Activated CD8-positive, alpha-beta T cell treated with anti-CD3 and anti-CD28 coated beads for 36 hours (primary cell): ENCODE measurements around the gene LRIF1. TPM values are rescaled to one million over a fixed set of nuclear protein-coding genes. Genes with fewer than 3 reads are reported as not detected.

Source experiments
- ATAC-seq: fragments of 200-7000 bp; cut with Tn5 transposase; one replicate; pipeline ENCODE4 v1.10.0; 2021; ENCODE audit warnings: mild to moderate bottlenecking, moderate library complexity
- CTCF ChIA-PET: fragments of 350-600 bp; sonication (Branson Sonifier 250); formaldehyde crosslinking; loops from one replicate; lab custom pipeline; 2021; ENCODE audit warnings: antibody characterized with exemption; lab: Charles Lee
- POLR2A ChIA-PET: fragments of 350-600 bp; sonication (Branson Sonifier 250); formaldehyde crosslinking; loops from one replicate; lab custom pipeline; 2021; ENCODE audit warnings: antibody characterized with exemption; lab: Charles Lee
- DNase-seq: peaks from one replicate; pipeline ENCODE4 v3.0.0-alpha.2; 2020
- H3K27ac Mint-ChIP-seq: one replicate; pipeline ENCODE4 v1.8.0; 2021; ENCODE audit warnings: mild to moderate bottlenecking, mixed read lengths
- H3K27me3 Mint-ChIP-seq: one replicate; pipeline ENCODE4 v1.8.0; 2021; ENCODE audit warnings: mixed read lengths
- H3K36me3 Mint-ChIP-seq: one replicate; pipeline ENCODE4 v1.8.0; 2021; ENCODE audit warnings: low read depth, mixed read lengths
- H3K4me1 Mint-ChIP-seq: one replicate; pipeline ENCODE4 v1.8.0; 2021; ENCODE audit warnings: low read depth, mixed read lengths
- H3K4me3 Mint-ChIP-seq: one replicate; pipeline ENCODE4 v1.8.0; 2021; ENCODE audit warnings: mild to moderate bottlenecking, moderate library complexity, mixed read lengths
- H3K9me3 Mint-ChIP-seq: one replicate; pipeline ENCODE4 v1.8.0; 2021; ENCODE audit warnings: mixed read lengths
- intact Hi-C: fragments of 100-400 bp; cut with micrococcal nuclease; formaldehyde crosslinking; loops from one replicate; pipeline ENCODE4 v1.10.0; 2022
- total RNA-seq, 2 experiments: library from RNA; stranded (reverse); gene quantifications; one replicate each; pipeline ENCODE4 v1.2.3, GENCODE V29; 2021
- TF ChIP-seq, protein P1 (sequence below): fragments of 200-600 bp; IDR thresholded peaks from one replicate; pipeline ENCODE4 v1.8.0; 2022; ENCODE audit warnings: antibody characterized with exemption, mild to moderate bottlenecking

Gene LRIF1
- total RNA-seq, 2 experiments from 2014 or later = 16.0 to 16.1 TPM

DNA sequence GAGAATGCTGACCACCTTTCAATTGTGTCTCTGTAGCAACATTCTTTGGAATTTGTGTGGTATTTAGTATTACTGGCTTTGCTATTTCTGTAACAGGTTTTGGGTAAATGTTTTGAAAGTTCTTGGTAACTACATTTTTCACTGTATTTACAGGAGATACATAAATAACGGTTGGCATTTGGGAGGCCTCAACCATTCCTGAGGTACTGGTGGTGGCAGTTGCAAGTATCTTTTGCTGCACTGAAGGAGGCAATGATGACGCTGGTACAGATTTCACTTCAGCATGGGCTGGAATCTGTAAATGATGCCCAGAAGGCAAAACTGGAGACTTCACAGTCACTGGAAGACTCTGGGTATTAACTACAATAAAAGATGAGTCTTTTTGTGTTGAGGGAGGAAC is 11.7 kb downstream of the LRIF1 start:
- H3K4me3 Mint-ChIP-seq = no peak overlapping the region
- peaks cover 19% of the 10 kb centered on the region for H3K9me3 Mint-ChIP-seq
- CTCF ChIA-PET = interaction anchor here (1.5 kb wide), 1 partner anchor 78 kb away, joined by 3 read pairs; no protein-coding TSS in a partner anchor
- intact Hi-C loops = no loop called here
- H3K36me3 Mint-ChIP-seq = peaks cover 61% of the 10 kb centered on the region
- H3K4me1 Mint-ChIP-seq = peaks cover 8% of the 10 kb centered on the region
- DNase-seq = no peak
- POLR2A ChIA-PET = no interaction called here
- no peak for ATAC-seq
- TF ChIP-seq, protein P1, sequence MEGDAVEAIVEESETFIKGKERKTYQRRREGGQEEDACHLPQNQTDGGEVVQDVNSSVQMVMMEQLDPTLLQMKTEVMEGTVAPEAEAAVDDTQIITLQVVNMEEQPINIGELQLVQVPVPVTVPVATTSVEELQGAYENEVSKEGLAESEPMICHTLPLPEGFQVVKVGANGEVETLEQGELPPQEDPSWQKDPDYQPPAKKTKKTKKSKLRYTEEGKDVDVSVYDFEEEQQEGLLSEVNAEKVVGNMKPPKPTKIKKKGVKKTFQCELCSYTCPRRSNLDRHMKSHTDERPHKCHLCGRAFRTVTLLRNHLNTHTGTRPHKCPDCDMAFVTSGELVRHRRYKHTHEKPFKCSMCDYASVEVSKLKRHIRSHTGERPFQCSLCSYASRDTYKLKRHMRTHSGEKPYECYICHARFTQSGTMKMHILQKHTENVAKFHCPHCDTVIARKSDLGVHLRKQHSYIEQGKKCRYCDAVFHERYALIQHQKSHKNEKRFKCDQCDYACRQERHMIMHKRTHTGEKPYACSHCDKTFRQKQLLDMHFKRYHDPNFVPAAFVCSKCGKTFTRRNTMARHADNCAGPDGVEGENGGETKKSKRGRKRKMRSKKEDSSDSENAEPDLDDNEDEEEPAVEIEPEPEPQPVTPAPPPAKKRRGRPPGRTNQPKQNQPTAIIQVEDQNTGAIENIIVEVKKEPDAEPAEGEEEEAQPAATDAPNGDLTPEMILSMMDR = no peak
- H3K27me3 Mint-ChIP-seq = no peaks in the 10 kb centered on the region
- H3K27ac Mint-ChIP-seq = no peak overlapping the region

DNA sequence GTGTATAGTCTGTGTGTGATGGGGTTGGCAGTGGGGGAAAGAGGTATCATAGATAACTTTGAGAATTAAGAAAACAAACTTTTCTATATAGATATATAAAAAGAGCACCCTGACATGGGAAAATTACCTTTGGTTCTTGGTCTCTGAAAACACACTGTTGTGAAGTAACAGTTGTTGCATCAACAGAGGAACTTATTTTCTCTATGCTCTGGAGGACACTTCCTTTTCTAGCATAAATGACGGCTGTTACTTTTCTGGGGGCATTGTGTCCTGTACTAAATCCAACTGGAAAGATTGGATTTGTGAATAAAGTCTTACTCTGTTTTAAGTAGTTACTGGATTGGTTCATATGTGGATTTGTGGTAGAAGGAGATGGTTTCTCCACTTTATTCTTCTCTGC is 12.6 kb downstream of the LRIF1 start:
- Mint-ChIP-seq H3K9me3 (peaks cover 21% of the 10 kb centered on the region), H3K36me3 (peaks cover 68% of the 10 kb centered on the region), H3K27ac (no peak overlapping the region), H3K4me1 (peaks cover 8% of the 10 kb centered on the region), H3K4me3 (no peak overlapping the region), H3K27me3 (no peaks in the 10 kb centered on the region)
- intact Hi-C loops = no loop called here
- ChIA-PET POLR2A (no interaction called here), CTCF (no interaction called here)
- TF ChIP-seq, protein P1 = no peak
- no peak for ATAC-seq
- DNase-seq = no peak

DNA sequence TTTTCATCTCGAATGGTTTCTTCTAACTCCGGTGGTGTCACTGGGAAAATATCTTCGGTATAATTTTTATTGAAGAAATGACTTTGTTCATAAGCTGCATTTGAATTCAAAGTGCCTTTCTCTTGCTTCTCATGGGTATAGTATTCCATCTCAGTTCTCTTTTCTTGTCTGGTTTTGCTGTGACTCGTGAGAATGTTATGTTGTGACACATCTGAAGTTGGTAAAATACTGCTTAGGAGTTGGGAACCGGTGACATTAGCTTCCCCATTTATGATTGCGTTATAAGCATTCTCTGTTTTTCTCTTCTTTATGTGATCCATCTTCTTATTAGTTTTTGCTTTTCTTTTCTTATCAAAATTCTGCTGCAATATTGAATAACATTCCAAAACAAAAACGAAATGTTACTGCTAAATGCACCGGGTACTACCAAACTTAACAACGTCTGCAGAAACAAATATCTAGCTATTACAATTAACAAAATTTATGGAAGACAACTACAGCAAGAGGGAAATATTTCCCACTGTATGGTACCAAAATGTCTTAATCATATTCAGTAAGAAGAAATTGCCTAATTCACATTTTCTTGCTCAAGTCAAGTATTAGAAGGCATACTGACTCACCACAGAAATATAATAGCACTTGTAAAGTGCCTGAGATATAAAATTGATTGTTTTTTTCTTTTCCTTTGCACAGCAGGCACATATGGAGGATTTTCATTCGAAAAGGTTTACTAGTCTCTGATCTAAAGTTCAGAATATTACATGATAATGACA is 15.5 kb downstream of the LRIF1 start:
- Mint-ChIP-seq H3K4me1 (peaks cover 8% of the 10 kb centered on the region), H3K27me3 (no peaks in the 10 kb centered on the region), H3K4me3 (no peak overlapping the region), H3K36me3 (peaks cover 66% of the 10 kb centered on the region), H3K9me3 (peaks cover 18% of the 10 kb centered on the region), H3K27ac (no peak overlapping the region)
- TF ChIP-seq, protein P1 = no peak
- ATAC-seq (no peak), DNase-seq (no peak)
- ChIA-PET POLR2A (interaction anchor here (0.6 kb wide), 1 partner anchor 266 kb away, joined by 3 read pairs; no protein-coding TSS in a partner anchor), CTCF (no interaction called here)
- intact Hi-C loops = no loop called here

DNA sequence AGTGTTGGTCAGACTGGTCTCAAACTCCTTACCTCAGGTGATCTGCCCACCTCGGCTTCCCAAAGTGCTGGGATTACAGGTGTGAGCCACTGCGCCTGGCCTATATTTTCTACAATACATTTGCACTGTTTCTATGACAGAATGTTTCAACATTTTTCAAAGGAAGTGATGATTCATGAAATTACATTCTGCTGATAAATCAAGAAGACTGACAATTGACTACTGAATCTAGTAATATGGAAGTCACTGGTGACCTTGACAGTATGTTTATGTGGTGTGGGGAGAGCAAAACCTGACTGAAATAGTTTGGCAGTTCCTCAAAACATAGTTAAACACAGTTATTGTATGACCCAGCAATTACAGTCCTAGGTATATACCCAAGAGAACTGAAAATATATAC is 18.1 kb downstream of the LRIF1 start:
- no peak overlapping the region for H3K27ac Mint-ChIP-seq
- TF ChIP-seq, protein P1 = no peak
- ChIA-PET CTCF (interaction anchor here (1.0 kb wide), 1 partner anchor 85 kb away, joined by 3 read pairs; no protein-coding TSS in a partner anchor), POLR2A (no interaction called here)
- H3K4me3 Mint-ChIP-seq = no peak overlapping the region
- H3K36me3 Mint-ChIP-seq = peaks cover 42% of the 10 kb centered on the region
- peaks cover 3% of the 10 kb centered on the region for H3K4me1 Mint-ChIP-seq
- H3K9me3 Mint-ChIP-seq = peaks cover 7% of the 10 kb centered on the region
- no peak for DNase-seq
- intact Hi-C loops = no loop called here
- no peaks in the 10 kb centered on the region for H3K27me3 Mint-ChIP-seq
- ATAC-seq = no peak

DNA sequence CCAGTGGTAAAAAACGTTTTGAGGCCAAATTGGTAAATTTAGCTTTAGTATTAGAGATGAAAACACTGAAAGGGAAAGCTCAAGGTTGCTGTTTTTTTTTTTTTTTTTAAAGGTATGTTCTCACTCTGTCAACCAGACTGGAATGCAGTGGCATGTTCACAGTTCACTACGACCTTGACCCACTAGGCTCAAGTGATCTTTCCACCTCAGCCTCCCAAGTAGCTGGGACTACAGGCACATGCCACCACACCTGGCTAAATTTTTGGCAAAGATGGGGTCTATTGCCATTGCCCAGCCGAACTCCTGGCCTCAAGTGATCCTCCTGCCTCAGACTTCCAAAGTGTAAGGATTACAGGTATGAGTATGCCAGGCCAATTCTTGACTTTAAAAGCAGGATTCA is 18.9 kb downstream of the LRIF1 start:
- ATAC-seq (no peak), DNase-seq (no peak)
- Mint-ChIP-seq H3K4me3 (no peak overlapping the region), H3K27me3 (no peaks in the 10 kb centered on the region), H3K36me3 (peaks cover 34% of the 10 kb centered on the region), H3K4me1 (no peaks in the 10 kb centered on the region), H3K27ac (no peak overlapping the region), H3K9me3 (peaks cover 3% of the 10 kb centered on the region)
- ChIA-PET CTCF (no interaction called here), POLR2A (interaction anchor here (0.6 kb wide), 1 partner anchor 44 kb away, joined by 3 read pairs; no protein-coding TSS in a partner anchor)
- TF ChIP-seq, protein P1 = no peak
- intact Hi-C loops = no loop called here
